ENCODE results near the gene STK10.
"Not testable (repeated sequence)": the region's sequence is repeated elsewhere in the genome, so short reads cannot be mapped to it uniquely, and the experiment has no call there.

STK10 gene

GRCh38 chr5:172188033-172188892, at the start of gene STK10:
Gene STK10 (minus strand): TSS chr5:172188224. CDS start chr5:172188042, 182 bp downstream.
- DNase-seq: peak; percentile 90

- no peak for DNase-seq
These were observed 48.1 kb upstream of the STK10 start for GRCh38 chr5:172235827-172236736.

GRCh38 chr5:172235132-172235780, 47.2 kb upstream of the STK10 start:
- DNase-seq: no peak

GRCh38 chr5:172234031-172234430, 46.0 kb upstream of the STK10 start:
- DNase-seq: no peak

GRCh38 chr5:172229904-172230303, 41.9 kb upstream of the STK10 start:
- DNase-seq: no peak

GRCh38 chr5:172224996-172225395, 37.0 kb upstream of the STK10 start:
- DNase-seq: no peak

GRCh38 chr5:172223901-172224873, 36.2 kb upstream of the STK10 start:
- no peak for DNase-seq

- DNase-seq: no peak
These were observed 31.3 kb upstream of the STK10 start for GRCh38 chr5:172219296-172219695.

GRCh38 chr5:172216345-172216744, 28.3 kb upstream of the STK10 start:
- DNase-seq: no peak

- DNase-seq: no peak
These were observed 25.1 kb upstream of the STK10 start for GRCh38 chr5:172213126-172213525.

GRCh38 chr5:172211676-172212075, 23.7 kb upstream of the STK10 start:
- no peak for DNase-seq

GRCh38 chr5:172209714-172210113, 21.7 kb upstream of the STK10 start:
- no peak for DNase-seq

- DNase-seq: no peak
These were observed 19.5 kb upstream of the STK10 start for GRCh38 chr5:172207511-172207910.

GRCh38 chr5:172205984-172206383, 18.0 kb upstream of the STK10 start:
- not testable (repeated sequence) for DNase-seq

- DNase-seq: no peak
These were observed 12.5 kb upstream of the STK10 start for GRCh38 chr5:172200476-172200875.

- DNase-seq: no peak
These were observed 11.4 kb upstream of the STK10 start for GRCh38 chr5:172199446-172199845.

- DNase-seq: not testable (repeated sequence)
These were observed 9.8 kb upstream of the STK10 start for GRCh38 chr5:172197775-172198174.

GRCh38 chr5:172194985-172195774, 7.2 kb upstream of the STK10 start:
- no peak for DNase-seq

GRCh38 chr5:172193872-172194271, 5.8 kb upstream of the STK10 start, which contains the start of gene EFCAB9:
Gene EFCAB9 (plus strand): TSS chr5:172194172. CDS start chr5:172194173, 1 bp downstream.
- DNase-seq: no peak

- no peak for DNase-seq
These were observed 1.8 kb upstream of the STK10 start for GRCh38 chr5:172189693-172190296.
